Uterus (tissue), 4 donors: ENCODE results near the gene APLP1. TPM values are rescaled to one million over a fixed set of nuclear protein-coding genes. Genes with fewer than 3 reads are reported as not detected.

Source experiments
- DNase-seq, 2 donors: peaks; one replicate each; pipeline ENCODE4 v3.0.0-alpha.2; 2019 to 2020
- H3K27ac ChIP-seq, 2 donors: fragments of 200-600 bp; sonication (generic); 1 replicate in 1 of 2; 2 replicates in 1 of 2; pipeline ENCODE4 v1.5.1; 2016 to 2018
- H3K27me3 ChIP-seq, 2 donors: fragments of 200-600 bp; sonication (generic); one replicate each; pipeline ENCODE4 v1.5.1; 2018 to 2019; ENCODE audit warnings: control low read depth in 1 of 2
- H3K36me3 ChIP-seq, 2 donors: fragments of 200-600 bp; sonication (generic); one replicate each; pipeline ENCODE4 v1.5.1; 2019; ENCODE audit warnings: control low read depth in 1 of 2
- H3K4me1 ChIP-seq, 2 donors: fragments of 200-600 bp; sonication (generic); one replicate each; pipeline ENCODE4 v1.5.1; 2018 to 2019; ENCODE audit warnings: control low read depth in 1 of 2
- H3K4me3 ChIP-seq, 2 donors: fragments of 200-600 bp; sonication (generic); 1 replicate in 1 of 2; 2 replicates in 1 of 2; pipeline ENCODE4 v1.5.1; 2018 to 2019; ENCODE audit warnings: mild to moderate bottlenecking in 1 of 2
- H3K9me3 ChIP-seq, 2 donors: fragments of 200-600 bp; sonication (generic); one replicate each; pipeline ENCODE4 v1.5.1; 2019; ENCODE audit warnings: control low read depth in 1 of 2
- CTCF ChIP-seq, 4 experiments: fragments of 200-600 bp in 2 of 4; fragments of 450-650 bp in 2 of 4; sonication (generic) in 2 of 4; IDR thresholded peaks; one replicate each; pipeline ENCODE4 v1.5.1; 2016 to 2019; ENCODE audit warnings: antibody characterized with exemption in 4 of 4, mild to moderate bottlenecking in 2 of 4, moderate library complexity in 1 of 4
- POLR2A ChIP-seq, 2 donors: fragments of 450-650 bp; IDR thresholded peaks; one replicate each; pipeline ENCODE4 v1.6.1; 2016; ENCODE audit warnings: antibody characterized with exemption in 2 of 2, mild to moderate bottlenecking in 1 of 2, moderate library complexity in 1 of 2
- intact Hi-C: fragments of 100-400 bp; cut with DNase I; formaldehyde crosslinking; loops from one replicate; pipeline ENCODE4 v1.15.1; 2023; ENCODE audit warnings: low total_unique reads
- total RNA-seq, 4 donors: library from RNA; depleted of rRNA in 3 of 4; stranded (reverse); fragments of >200 nt in 3 of 4; gene quantifications; one replicate each; pipeline versions ENCODE4 v1.1.0 to v1.2.4, GENCODE V29; 2014 to 2023
- donor health status: DM: yes; HTN: yes; CAD: no.

APLP1 gene
- total RNA-seq, 4 donors from 2014 or later: 6.1 to 16.2 TPM; not detected in 2

GRCh38 chr19:35843676-35844481 is 24.5 kb upstream of the APLP1 start:
- Histone ChIP-seq H3K27ac (no peak overlapping the region), H3K36me3 (no peaks in the 10 kb centered on the region), H3K27me3 (peaks cover 16 to 26% of the 10 kb centered on the region in 2 donors), H3K4me1 (peaks cover 0 to 11% of the 10 kb centered on the region in 2 donors), H3K9me3 (peaks cover 0 to 4% of the 10 kb centered on the region in 2 donors), H3K4me3 (no peak overlapping the region)
- intact Hi-C loops: no loop called here
- TF ChIP-seq POLR2A (IDR thresholded peaks at IDR 0.05): no peak
- no peak for TF ChIP-seq CTCF (IDR thresholded peaks at IDR 0.05)
- no peak for DNase-seq

GRCh38 chr19:35844482-35845214 is 23.7 kb upstream of the APLP1 start:
- DNase-seq: no peak
- Histone ChIP-seq H3K4me3 (no peak overlapping the region), H3K4me1 (peaks cover 0 to 11% of the 10 kb centered on the region in 2 donors), H3K36me3 (no peaks in the 10 kb centered on the region), H3K9me3 (peaks cover 0 to 1% of the 10 kb centered on the region in 2 donors), H3K27ac (no peak overlapping the region), H3K27me3 (peaks cover 16 to 26% of the 10 kb centered on the region in 2 donors)
- intact Hi-C loops: no loop called here
- TF ChIP-seq POLR2A (IDR thresholded peaks at IDR 0.05) (no peak), CTCF (IDR thresholded peaks at IDR 0.05) (no peak)

GRCh38 chr19:35845215-35846037 is 22.9 kb upstream of the APLP1 start:
- Histone ChIP-seq H3K4me1 (peaks cover 0 to 11% of the 10 kb centered on the region in 2 donors), H3K27ac (no peak overlapping the region), H3K36me3 (no peaks in the 10 kb centered on the region), H3K4me3 (no peak overlapping the region), H3K27me3 (peaks cover 16 to 26% of the 10 kb centered on the region in 2 donors), H3K9me3 (no peaks in the 10 kb centered on the region)
- DNase-seq: no peak
- TF ChIP-seq POLR2A (IDR thresholded peaks at IDR 0.05): no peak
- TF ChIP-seq CTCF (IDR thresholded peaks at IDR 0.05): no peak
- intact Hi-C loops: no loop called here

GRCh38 chr19:35846038-35846668 is 22.2 kb upstream of the APLP1 start:
- TF ChIP-seq CTCF (IDR thresholded peaks at IDR 0.05) (no peak), POLR2A (IDR thresholded peaks at IDR 0.05) (no peak)
- Histone ChIP-seq H3K4me1 (peaks cover 0 to 11% of the 10 kb centered on the region in 2 donors), H3K27ac (no peak overlapping the region), H3K4me3 (no peak overlapping the region), H3K36me3 (no peaks in the 10 kb centered on the region), H3K27me3 (peaks cover 16 to 26% of the 10 kb centered on the region in 2 donors), H3K9me3 (no peaks in the 10 kb centered on the region)
- intact Hi-C loops: no loop called here
- no peak for DNase-seq
